Measurements from ENCODE around the gene GLTP. TPM values are rescaled to one million over a fixed set of nuclear protein-coding genes. Genes with fewer than 3 reads are reported as not detected.

Gene GLTP
- total and polyA plus RNA-seq, 2 donors (not counting 1 experiment from before 2014, with no cell fraction given), result 51.2 to 67.9 TPM

DNA sequence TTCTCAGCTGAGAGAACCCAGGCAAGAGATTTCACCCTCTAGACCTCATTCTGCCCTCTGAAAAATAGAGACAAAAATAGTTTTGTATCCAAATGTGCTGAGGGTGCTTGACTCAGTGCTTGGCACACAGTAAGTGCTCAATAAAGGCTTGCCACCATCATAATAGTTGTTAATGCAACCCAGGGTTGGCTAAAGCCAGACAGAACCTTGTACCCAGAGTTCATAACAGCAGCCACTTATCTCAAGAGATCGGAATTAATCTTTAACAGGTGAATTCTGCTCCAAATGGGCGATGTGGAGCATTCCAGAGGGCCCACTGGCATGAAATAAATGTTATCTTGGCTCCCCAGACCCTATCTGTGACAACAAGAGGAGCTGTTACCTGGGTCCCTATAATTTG, 50.1 kb downstream of the GLTP start:
- Histone ChIP-seq H3K4me2 (ENCODE audit: extremely low read depth, insufficient read depth, low read length) (no peak overlapping the region), H2AFZ (ENCODE audit: low read length) (no peak overlapping the region), H3K4me1 (ENCODE audit: control insufficient read depth, extremely low read depth, insufficient read depth, low read length) (no peaks in the 10 kb centered on the region), H3K36me3 (ENCODE audit: control insufficient read depth, insufficient read depth, low read length) (no peaks in the 10 kb centered on the region), H3K27ac (ENCODE audit: insufficient read depth, low read length) (no peak overlapping the region), H3K9me3 (ENCODE audit: control insufficient read depth, insufficient read depth, low read depth, low read length) (no peaks in the 10 kb centered on the region), H3K4me3 (replicated peaks in 1 of 4; ENCODE audit: control extremely low read depth in 1 of 4, insufficient read depth in 1 of 4, low read depth in 3 of 4, low read length in 4 of 4) (no peak overlapping the region), H3K79me2 (ENCODE audit: control insufficient read depth, insufficient read depth, low read length) (no peaks in the 10 kb centered on the region), H4K20me1 (ENCODE audit: control insufficient read depth, extremely low read depth, insufficient read depth, low read length) (no peaks in the 10 kb centered on the region), H3K27me3 (ENCODE audit: control insufficient read depth, insufficient read depth, low read length) (peaks cover 5% of the 10 kb centered on the region), H3K9ac (ENCODE audit: insufficient read depth, low read length) (no peak overlapping the region)
- no peak for TF ChIP-seq EZH2 (IDR thresholded peaks at IDR 0.05; ENCODE audit: low read length, missing control alignments)
- TF ChIP-seq, protein P1, sequence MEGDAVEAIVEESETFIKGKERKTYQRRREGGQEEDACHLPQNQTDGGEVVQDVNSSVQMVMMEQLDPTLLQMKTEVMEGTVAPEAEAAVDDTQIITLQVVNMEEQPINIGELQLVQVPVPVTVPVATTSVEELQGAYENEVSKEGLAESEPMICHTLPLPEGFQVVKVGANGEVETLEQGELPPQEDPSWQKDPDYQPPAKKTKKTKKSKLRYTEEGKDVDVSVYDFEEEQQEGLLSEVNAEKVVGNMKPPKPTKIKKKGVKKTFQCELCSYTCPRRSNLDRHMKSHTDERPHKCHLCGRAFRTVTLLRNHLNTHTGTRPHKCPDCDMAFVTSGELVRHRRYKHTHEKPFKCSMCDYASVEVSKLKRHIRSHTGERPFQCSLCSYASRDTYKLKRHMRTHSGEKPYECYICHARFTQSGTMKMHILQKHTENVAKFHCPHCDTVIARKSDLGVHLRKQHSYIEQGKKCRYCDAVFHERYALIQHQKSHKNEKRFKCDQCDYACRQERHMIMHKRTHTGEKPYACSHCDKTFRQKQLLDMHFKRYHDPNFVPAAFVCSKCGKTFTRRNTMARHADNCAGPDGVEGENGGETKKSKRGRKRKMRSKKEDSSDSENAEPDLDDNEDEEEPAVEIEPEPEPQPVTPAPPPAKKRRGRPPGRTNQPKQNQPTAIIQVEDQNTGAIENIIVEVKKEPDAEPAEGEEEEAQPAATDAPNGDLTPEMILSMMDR (conservative IDR thresholded peaks at IDR 0.05 in 1 of 2, IDR thresholded peaks at IDR 0.05 in 1 of 2; ENCODE audit: low read depth in 1 of 2, low read length in 2 of 2), result no peak
- no peak for DNase-seq (ENCODE audit: low read depth in 2 of 2)

- no peaks in the 10 kb centered on the region for H3K9me3 ChIP-seq (ENCODE audit: control insufficient read depth, insufficient read depth, low read depth, low read length)
- H2AFZ ChIP-seq (ENCODE audit: low read length), result no peak overlapping the region
- H3K79me2 ChIP-seq (ENCODE audit: control insufficient read depth, insufficient read depth, low read length), result no peaks in the 10 kb centered on the region
- peaks cover 5% of the 10 kb centered on the region for H3K27me3 ChIP-seq (ENCODE audit: control insufficient read depth, insufficient read depth, low read length)
- no peak for DNase-seq (ENCODE audit: low read depth in 2 of 2)
- no peaks in the 10 kb centered on the region for H3K4me1 ChIP-seq (ENCODE audit: control insufficient read depth, extremely low read depth, insufficient read depth, low read length)
- no peaks in the 10 kb centered on the region for H3K36me3 ChIP-seq (ENCODE audit: control insufficient read depth, insufficient read depth, low read length)
- H3K4me3 ChIP-seq (replicated peaks in 1 of 4; ENCODE audit: control extremely low read depth in 1 of 4, insufficient read depth in 1 of 4, low read depth in 3 of 4, low read length in 4 of 4), result no peak overlapping the region
- no peak overlapping the region for H3K27ac ChIP-seq (ENCODE audit: insufficient read depth, low read length)
- H3K9ac ChIP-seq (ENCODE audit: insufficient read depth, low read length), result no peak overlapping the region
- no peak overlapping the region for H3K4me2 ChIP-seq (ENCODE audit: extremely low read depth, insufficient read depth, low read length)
- H4K20me1 ChIP-seq (ENCODE audit: control insufficient read depth, extremely low read depth, insufficient read depth, low read length), result no peaks in the 10 kb centered on the region
- TF ChIP-seq, protein P1 (conservative IDR thresholded peaks at IDR 0.05 in 1 of 2, IDR thresholded peaks at IDR 0.05 in 1 of 2; ENCODE audit: low read depth in 1 of 2, low read length in 2 of 2), result no peak
- TF ChIP-seq EZH2 (IDR thresholded peaks at IDR 0.05; ENCODE audit: low read length, missing control alignments), result no peak
These were observed 50.7 kb downstream of the GLTP start for GRCh38 chr12:109829667-109830066.

GRCh38 chr12:109828754-109829511, 51.4 kb downstream of the GLTP start:
- H3K36me3 ChIP-seq (ENCODE audit: control insufficient read depth, insufficient read depth, low read length), result no peaks in the 10 kb centered on the region
- H3K4me1 ChIP-seq (ENCODE audit: control insufficient read depth, extremely low read depth, insufficient read depth, low read length), result no peaks in the 10 kb centered on the region
- no peak overlapping the region for H3K27ac ChIP-seq (ENCODE audit: insufficient read depth, low read length)
- H3K4me2 ChIP-seq (ENCODE audit: extremely low read depth, insufficient read depth, low read length), result no peak overlapping the region
- no peaks in the 10 kb centered on the region for H4K20me1 ChIP-seq (ENCODE audit: control insufficient read depth, extremely low read depth, insufficient read depth, low read length)
- TF ChIP-seq EZH2 (IDR thresholded peaks at IDR 0.05; ENCODE audit: low read length, missing control alignments), result no peak
- TF ChIP-seq, protein P1 (conservative IDR thresholded peaks at IDR 0.05 in 1 of 2, IDR thresholded peaks at IDR 0.05 in 1 of 2; ENCODE audit: low read depth in 1 of 2, low read length in 2 of 2), result no peak
- no peaks in the 10 kb centered on the region for H3K79me2 ChIP-seq (ENCODE audit: control insufficient read depth, insufficient read depth, low read length)
- no peak overlapping the region for H3K9ac ChIP-seq (ENCODE audit: insufficient read depth, low read length)
- no peak overlapping the region for H2AFZ ChIP-seq (ENCODE audit: low read length)
- no peak overlapping the region for H3K4me3 ChIP-seq (replicated peaks in 1 of 4; ENCODE audit: control extremely low read depth in 1 of 4, insufficient read depth in 1 of 4, low read depth in 3 of 4, low read length in 4 of 4)
- DNase-seq (ENCODE audit: low read depth in 2 of 2), result no peak
- H3K9me3 ChIP-seq (ENCODE audit: control insufficient read depth, insufficient read depth, low read depth, low read length), result no peaks in the 10 kb centered on the region
- peaks cover 5% of the 10 kb centered on the region for H3K27me3 ChIP-seq (ENCODE audit: control insufficient read depth, insufficient read depth, low read length)
